ENCODE results near the gene ST6GAL1.

The ST6GAL1 gene

DNA sequence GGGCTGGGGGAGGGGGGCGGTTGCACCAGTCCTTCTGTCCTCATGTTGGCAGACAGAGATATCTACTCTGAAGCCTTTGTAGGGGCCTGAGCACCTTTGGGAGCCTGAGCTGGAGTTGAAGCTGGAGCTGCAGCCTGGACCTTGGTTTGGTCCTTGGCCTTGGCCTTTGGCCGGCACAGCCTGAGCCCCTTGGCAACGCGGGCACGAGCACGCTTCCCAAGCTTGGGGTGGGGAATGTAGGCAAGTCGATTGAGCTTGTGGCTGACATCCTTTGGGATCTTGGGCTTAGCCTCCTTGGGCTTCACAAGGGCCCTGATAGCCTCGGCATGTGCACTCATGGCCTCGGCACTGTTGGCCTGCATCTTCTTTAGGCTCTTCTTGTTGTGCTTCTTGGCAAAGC lies 8.1 kb upstream of the ST6GAL1 start:
- no peak for TF ChIP-seq CTCF (IDR thresholded peaks at IDR 0.05; ENCODE audit: low read depth, low read length)
- no peaks in the 10 kb centered on the region for H3K36me3 ChIP-seq
- no peaks in the 10 kb centered on the region for H3K9me3 ChIP-seq (ENCODE audit: severe bottlenecking)
- no peak for DNase-seq
- H3K27ac ChIP-seq: no peak overlapping the region
- H3K4me3 ChIP-seq (ENCODE audit: low read depth, low read length): no peak overlapping the region
- H3K27me3 ChIP-seq (ENCODE audit: insufficient read depth, low read depth, severe bottlenecking): no peaks in the 10 kb centered on the region

GRCh38 chr3:186922790-186923189 lies 7.5 kb upstream of the ST6GAL1 start:
- Histone ChIP-seq H3K27me3 (ENCODE audit: insufficient read depth, low read depth, severe bottlenecking) (no peaks in the 10 kb centered on the region), H3K36me3 (no peaks in the 10 kb centered on the region), H3K27ac (no peak overlapping the region), H3K9me3 (ENCODE audit: severe bottlenecking) (no peaks in the 10 kb centered on the region), H3K4me3 (ENCODE audit: low read depth, low read length) (no peak overlapping the region)
- no peak for DNase-seq
- TF ChIP-seq CTCF (IDR thresholded peaks at IDR 0.05; ENCODE audit: low read depth, low read length): no peak

GRCh38 chr3:186923241-186923640 lies 7.1 kb upstream of the ST6GAL1 start:
- Histone ChIP-seq H3K4me3 (ENCODE audit: low read depth, low read length) (no peak overlapping the region), H3K27ac (no peak overlapping the region), H3K9me3 (ENCODE audit: severe bottlenecking) (no peaks in the 10 kb centered on the region), H3K27me3 (ENCODE audit: insufficient read depth, low read depth, severe bottlenecking) (no peaks in the 10 kb centered on the region), H3K36me3 (no peaks in the 10 kb centered on the region)
- DNase-seq: no peak
- TF ChIP-seq CTCF (IDR thresholded peaks at IDR 0.05; ENCODE audit: low read depth, low read length): no peak

DNA sequence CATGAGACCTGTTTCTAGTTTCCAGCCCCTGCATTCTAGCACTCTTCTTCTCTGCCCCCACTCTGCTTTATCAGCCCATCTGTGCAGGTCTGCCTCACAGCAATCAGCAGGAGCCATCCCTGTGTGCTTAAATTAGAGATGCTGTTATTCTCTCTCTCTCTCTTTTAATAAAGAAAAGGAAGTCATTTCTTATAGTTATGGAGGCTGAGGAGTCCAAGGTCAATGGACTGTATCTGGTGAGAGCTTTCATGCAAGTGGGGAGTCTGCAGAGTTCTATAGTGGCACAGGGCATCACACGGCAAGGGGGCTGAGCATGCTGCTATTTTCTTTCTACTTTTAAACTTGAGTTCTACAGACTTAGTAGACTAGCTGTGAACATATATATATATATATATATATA lies 4.5 kb upstream of the ST6GAL1 start:
- Histone ChIP-seq H3K27me3 (ENCODE audit: insufficient read depth, low read depth, severe bottlenecking) (no peaks in the 10 kb centered on the region), H3K4me3 (ENCODE audit: low read depth, low read length) (no peak overlapping the region), H3K36me3 (no peaks in the 10 kb centered on the region), H3K9me3 (ENCODE audit: severe bottlenecking) (peaks cover 3% of the 10 kb centered on the region), H3K27ac (no peak overlapping the region)
- TF ChIP-seq CTCF (IDR thresholded peaks at IDR 0.05; ENCODE audit: low read depth, low read length): no peak
- no peak for DNase-seq

DNA sequence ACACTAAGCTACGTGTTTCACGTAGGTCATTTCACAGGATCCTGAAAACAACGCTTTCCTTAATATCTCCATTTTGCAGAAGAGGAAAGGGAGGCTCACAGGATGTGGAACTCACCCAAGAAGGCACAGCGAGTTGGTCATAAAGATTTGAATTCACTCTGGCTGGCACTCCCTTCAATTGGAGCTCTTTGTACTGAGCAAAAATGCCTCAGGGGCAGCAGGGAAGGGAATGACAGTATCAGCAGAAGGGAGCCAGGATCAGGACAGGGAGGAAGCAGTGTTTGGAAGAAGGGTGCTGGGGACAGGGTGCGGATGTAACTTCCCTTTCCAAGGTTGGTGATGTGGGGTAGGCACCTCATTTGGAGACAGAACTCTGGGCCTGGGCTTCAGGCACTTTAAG lies 1.1 kb upstream of the ST6GAL1 start:
- peaks cover 11% of the 10 kb centered on the region for H3K36me3 ChIP-seq
- no peaks in the 10 kb centered on the region for H3K27me3 ChIP-seq (ENCODE audit: insufficient read depth, low read depth, severe bottlenecking)
- no peak for TF ChIP-seq CTCF (IDR thresholded peaks at IDR 0.05; ENCODE audit: low read depth, low read length)
- peaks cover 3% of the 10 kb centered on the region for H3K9me3 ChIP-seq (ENCODE audit: severe bottlenecking)
- DNase-seq: no peak
- no peak overlapping the region for H3K27ac ChIP-seq
- H3K4me3 ChIP-seq (ENCODE audit: low read depth, low read length): no peak overlapping the region

DNA sequence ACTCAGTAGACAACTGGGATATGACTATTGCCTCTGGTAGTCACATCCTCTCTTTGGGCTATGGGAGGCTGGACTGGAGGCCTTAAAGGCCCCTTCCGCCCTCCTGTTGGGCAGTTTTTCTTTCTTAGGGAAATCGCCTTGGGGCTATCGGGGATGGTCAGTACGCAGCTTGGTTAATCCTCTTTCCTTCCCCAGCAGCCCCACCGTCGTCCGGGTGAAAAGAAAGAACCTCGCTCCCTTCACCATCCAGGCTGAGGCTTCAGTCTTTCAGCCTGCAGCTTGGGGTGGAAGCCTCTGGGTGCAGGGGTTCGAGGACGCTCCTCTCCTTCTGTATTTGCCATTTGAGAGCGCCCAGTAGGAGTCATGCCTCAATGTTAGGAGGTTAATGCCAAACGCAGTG lies 641 bp upstream of the ST6GAL1 start:
- peaks cover 3% of the 10 kb centered on the region for H3K9me3 ChIP-seq (ENCODE audit: severe bottlenecking)
- peaks cover 14% of the 10 kb centered on the region for H3K36me3 ChIP-seq
- no peaks in the 10 kb centered on the region for H3K27me3 ChIP-seq (ENCODE audit: insufficient read depth, low read depth, severe bottlenecking)
- DNase-seq: no peak
- TF ChIP-seq CTCF (IDR thresholded peaks at IDR 0.05; ENCODE audit: low read depth, low read length): no peak
- peak overlapping the region; percentile 77 for H3K4me3 ChIP-seq (ENCODE audit: low read depth, low read length)
- peak overlapping the region; percentile 70 for H3K27ac ChIP-seq

All from WERI-Rb-1 (cell line).